ENCODE results near the gene PRXL2A.
"Not testable (repeated sequence)": the region's sequence is repeated elsewhere in the genome, so short reads cannot be mapped to it uniquely, and the experiment has no call there.

DNA sequence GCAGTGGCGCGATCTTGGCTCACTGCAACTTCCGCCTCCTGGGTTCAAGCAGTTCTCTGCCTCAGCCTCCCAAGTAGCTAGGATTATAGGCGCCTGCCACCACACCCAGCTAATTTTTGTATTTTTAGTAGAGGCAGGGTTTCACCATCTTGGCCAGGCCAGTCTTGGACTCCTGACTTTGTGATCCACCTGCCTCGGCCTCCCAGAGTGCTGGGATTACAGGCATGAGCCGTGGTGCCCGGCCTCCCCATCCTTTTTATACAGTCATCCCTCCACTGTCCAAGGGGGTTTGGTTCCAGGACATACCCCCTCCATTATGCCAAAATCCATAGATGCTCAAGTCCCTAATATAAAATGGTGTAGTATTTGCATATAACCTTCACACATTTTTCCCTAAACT, 67.3 kb downstream of the PRXL2A start:
- not testable (repeated sequence) for TF ChIP-seq CTCF (conservative IDR thresholded peaks at IDR 0.05; ENCODE audit: low read length); EZH2phosphoT487 (IDR thresholded peaks at IDR 0.05; ENCODE audit: borderline replicate concordance, low read depth, low read length)
